Endothelial cell of umbilical vein (primary cell): ENCODE data around the gene RPL6.

Experiments used
- CTCF ChIP-seq, 2 donors: IDR thresholded peaks; 1 replicate in 1 of 2; 2 replicates in 1 of 2; pipeline ENCODE4 v1.5.1; 2011; ENCODE audit warnings: low read length in 2 of 2, mild to moderate bottlenecking in 2 of 2, moderate library complexity in 2 of 2, control low read depth in 1 of 2, inconsistent platforms in 1 of 2, low read depth in 1 of 2; ENCODE audit not compliant: insufficient read depth in 1 of 2; ENCODE audit errors: extremely low read depth in 1 of 2
- EZH2 ChIP-seq: IDR thresholded peaks from 2 replicates; pipeline ENCODE4 v1.6.1; 2012; ENCODE audit warnings: borderline replicate concordance, low read depth, mild to moderate bottlenecking, moderate library complexity, low read length, inconsistent platforms; ENCODE audit not compliant: severe bottlenecking
- JUN ChIP-seq: IDR thresholded peaks from 2 replicates; pipeline ENCODE4 v1.6.1; 2011; ENCODE audit warnings: borderline replicate concordance, low read depth; ENCODE audit not compliant: insufficient read length, insufficient read depth
- MAX ChIP-seq: IDR thresholded peaks from 2 replicates; pipeline ENCODE4 v1.6.1; 2011; ENCODE audit not compliant: insufficient read depth, insufficient read length
- MYC ChIP-seq: IDR thresholded peaks from one replicate; pipeline ENCODE4 v1.6.1; 2011; ENCODE audit warnings: mild to moderate bottlenecking, low read depth, low read length
- POLR2AphosphoS5 ChIP-seq: IDR thresholded peaks from 2 replicates; pipeline ENCODE4 v1.6.1; 2012; ENCODE audit warnings: low read depth, mild to moderate bottlenecking, control low read depth, low read length, moderate library complexity; ENCODE audit not compliant: insufficient read depth

GRCh38 chr12:112357214-112357613, 52.2 kb downstream of the RPL6 start:
- TF ChIP-seq CTCF (IDR thresholded peaks at IDR 0.05; ENCODE audit: extremely low read depth in 1 of 2, insufficient read depth in 1 of 2, low read depth in 1 of 2, low read length in 2 of 2) = no peak
- no peak for TF ChIP-seq POLR2AphosphoS5
- no peak for TF ChIP-seq EZH2
- no peak for TF ChIP-seq JUN
- TF ChIP-seq MYC = no peak
- no peak for TF ChIP-seq MAX
